Colonic mucosa (tissue), 4 donors: ENCODE data around the gene FAM181B. TPM values are rescaled to one million over a fixed set of nuclear protein-coding genes. Genes with fewer than 3 reads are reported as not detected.

ENCODE experiments used
- DNase-seq: peaks from one replicate; pipeline ENCODE4 v3.0.0-alpha.2; 2020
- H3K27ac ChIP-seq: fragments of 200-600 bp; one replicate; pipeline ENCODE4 v1.8.0; 2021
- H3K27me3 ChIP-seq: fragments of 200-600 bp; one replicate; pipeline ENCODE4 v1.8.0; 2021
- H3K36me3 ChIP-seq: fragments of 200-600 bp; one replicate; pipeline ENCODE4 v1.8.0; 2021
- H3K4me1 ChIP-seq: fragments of 200-600 bp; one replicate; pipeline ENCODE4 v1.8.0; 2021; ENCODE audit warnings: mild to moderate bottlenecking
- H3K4me3 ChIP-seq: fragments of 200-600 bp; one replicate; pipeline ENCODE4 v1.8.0; 2021
- H3K9ac ChIP-seq, 2 donors: one replicate each; pipeline ENCODE4 v1.7.0; 2013; ENCODE audit warnings: control low read depth in 2 of 2, low read depth in 2 of 2, low read length in 2 of 2
- H3K9me3 ChIP-seq: fragments of 200-600 bp; one replicate; pipeline ENCODE4 v1.8.0; 2021
- intact Hi-C: fragments of 100-400 bp; cut with DNase I; formaldehyde crosslinking; loops from one replicate; pipeline ENCODE4 v1.14.1; 2022
- total RNA-seq, 2 donors: library from RNA; stranded (reverse); fragmentation: NEBNext Ultra II Directional in 1 of 2; extraction: Animal tissue kit (Norgen Biotek cat#: 25700) in 1 of 2; gene quantifications; one replicate each; pipeline ENCODE4 v1.2.1, GENCODE V29; 2021
- TF ChIP-seq, protein P1 (sequence below): fragments of 200-600 bp; IDR thresholded peaks from one replicate; pipeline ENCODE4 v1.8.0; 2022; ENCODE audit warnings: antibody characterized with exemption, mild to moderate bottlenecking
- donor health status: healthy.
- donor health status: DM: no; HTN: no; CAD: no.
- donor health status: DM: no; HTN: no; CAD: no.

Gene FAM181B
- total RNA-seq, 2 donors from 2014 or later = 0.12 to 0.32 TPM

DNA sequence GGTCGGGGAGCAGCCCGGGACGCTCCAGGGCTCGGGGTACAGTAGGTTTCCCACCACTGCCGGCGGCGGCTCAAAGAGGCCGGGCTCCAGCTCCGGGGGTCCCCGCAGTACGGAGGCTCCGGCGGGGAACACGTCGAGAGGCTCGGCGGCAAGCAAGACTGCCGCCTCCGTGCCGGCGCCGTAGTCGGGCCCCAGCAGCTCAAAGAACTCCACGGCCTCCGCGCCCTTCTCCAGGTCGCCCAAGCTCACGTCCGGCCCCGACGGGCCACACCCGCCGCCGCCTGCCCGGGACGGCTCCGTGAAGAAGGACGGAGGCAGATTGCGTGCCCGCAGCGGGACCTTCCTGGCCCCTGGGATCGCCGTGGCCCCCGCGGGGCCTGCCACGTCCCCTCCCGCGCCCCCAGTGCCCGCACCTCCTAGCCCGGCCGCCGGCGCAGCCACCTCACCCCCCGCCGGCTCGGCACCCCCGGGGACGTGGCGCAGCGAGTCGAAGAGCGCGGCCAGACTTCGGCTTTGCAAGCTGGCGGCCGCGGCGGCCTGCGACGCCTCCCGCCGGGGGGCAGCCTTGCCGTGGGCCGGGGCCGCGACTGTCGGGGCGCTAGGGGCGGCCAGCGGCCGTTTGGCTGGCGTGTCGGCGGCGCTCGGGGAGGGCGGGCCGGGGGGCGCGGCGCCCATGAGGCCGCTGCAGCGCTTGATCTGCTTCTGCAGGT lies 775 bp downstream of the FAM181B start:
- Histone ChIP-seq H3K27ac (no peak overlapping the region), H3K4me1 (no peaks in the 10 kb centered on the region), H3K27me3 (peaks cover 34% of the 10 kb centered on the region), H3K4me3 (peak overlapping the region; percentile 41), H3K9ac (peak overlapping the region in 1 of 2 donors; percentile 63), H3K9me3 (no peaks in the 10 kb centered on the region), H3K36me3 (no peaks in the 10 kb centered on the region)
- intact Hi-C loops = no loop called here
- TF ChIP-seq, protein P1, sequence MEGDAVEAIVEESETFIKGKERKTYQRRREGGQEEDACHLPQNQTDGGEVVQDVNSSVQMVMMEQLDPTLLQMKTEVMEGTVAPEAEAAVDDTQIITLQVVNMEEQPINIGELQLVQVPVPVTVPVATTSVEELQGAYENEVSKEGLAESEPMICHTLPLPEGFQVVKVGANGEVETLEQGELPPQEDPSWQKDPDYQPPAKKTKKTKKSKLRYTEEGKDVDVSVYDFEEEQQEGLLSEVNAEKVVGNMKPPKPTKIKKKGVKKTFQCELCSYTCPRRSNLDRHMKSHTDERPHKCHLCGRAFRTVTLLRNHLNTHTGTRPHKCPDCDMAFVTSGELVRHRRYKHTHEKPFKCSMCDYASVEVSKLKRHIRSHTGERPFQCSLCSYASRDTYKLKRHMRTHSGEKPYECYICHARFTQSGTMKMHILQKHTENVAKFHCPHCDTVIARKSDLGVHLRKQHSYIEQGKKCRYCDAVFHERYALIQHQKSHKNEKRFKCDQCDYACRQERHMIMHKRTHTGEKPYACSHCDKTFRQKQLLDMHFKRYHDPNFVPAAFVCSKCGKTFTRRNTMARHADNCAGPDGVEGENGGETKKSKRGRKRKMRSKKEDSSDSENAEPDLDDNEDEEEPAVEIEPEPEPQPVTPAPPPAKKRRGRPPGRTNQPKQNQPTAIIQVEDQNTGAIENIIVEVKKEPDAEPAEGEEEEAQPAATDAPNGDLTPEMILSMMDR = no peak
- no peak for DNase-seq

DNA sequence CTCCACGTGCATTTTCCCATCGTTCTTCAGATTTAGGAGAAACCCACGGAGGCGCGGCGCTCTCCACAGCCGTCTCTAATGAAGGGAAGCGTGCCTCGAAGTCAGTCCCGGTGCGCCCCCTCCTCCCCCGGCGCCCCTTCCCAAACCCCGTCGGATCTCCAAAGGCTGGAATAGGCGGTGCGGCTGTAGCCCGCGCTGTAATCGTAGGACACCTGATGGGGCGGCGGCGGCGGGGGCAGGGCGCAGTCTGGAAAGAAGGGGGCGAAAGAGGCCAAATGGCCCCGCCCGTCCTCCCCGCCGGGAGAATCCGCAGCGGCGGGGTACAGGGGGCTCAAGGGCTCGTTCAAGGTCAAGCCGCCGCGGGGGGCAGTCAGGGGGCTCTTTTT lies 1.3 kb downstream of the FAM181B start:
- H3K9me3 ChIP-seq = no peaks in the 10 kb centered on the region
- no peak overlapping the region for H3K9ac ChIP-seq
- H3K4me3 ChIP-seq = peak overlapping the region; percentile 41
- H3K4me1 ChIP-seq = no peaks in the 10 kb centered on the region
- TF ChIP-seq, protein P1 = no peak
- H3K27ac ChIP-seq = no peak overlapping the region
- intact Hi-C loops = no loop called here
- peaks cover 34% of the 10 kb centered on the region for H3K27me3 ChIP-seq
- H3K36me3 ChIP-seq = no peaks in the 10 kb centered on the region
- no peak for DNase-seq

DNA sequence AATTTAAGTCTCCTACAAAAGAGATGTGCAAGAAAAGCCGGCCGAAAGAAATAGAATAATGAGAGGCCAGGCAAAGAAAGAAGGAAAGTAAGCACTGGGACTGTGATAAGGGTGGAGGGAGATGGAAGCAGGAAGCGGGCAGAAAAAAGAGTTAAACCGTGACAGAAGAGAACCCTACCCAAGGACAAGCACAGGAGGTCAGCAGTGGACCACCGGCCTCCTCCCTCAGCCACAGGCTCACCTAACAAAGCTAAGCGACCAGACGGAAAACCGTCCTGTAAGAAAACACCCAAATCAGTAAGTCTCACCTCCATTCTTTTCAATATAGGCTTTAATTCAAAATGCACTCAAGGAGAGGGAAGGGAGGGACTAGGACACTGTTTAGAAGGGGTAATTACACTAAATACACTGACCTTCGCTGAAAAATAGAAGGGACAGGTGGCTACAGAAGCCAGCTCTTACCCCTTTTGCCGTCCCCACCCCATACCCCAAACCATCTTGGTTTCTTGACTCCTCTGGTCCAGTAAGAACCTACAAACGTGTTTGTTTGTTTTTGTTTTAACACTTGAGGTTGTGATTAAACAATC lies 1.9 kb downstream of the FAM181B start:
- Histone ChIP-seq H3K27ac (no peak overlapping the region), H3K4me1 (no peaks in the 10 kb centered on the region), H3K4me3 (no peak overlapping the region), H3K9me3 (no peaks in the 10 kb centered on the region), H3K9ac (no peak overlapping the region), H3K36me3 (no peaks in the 10 kb centered on the region), H3K27me3 (peaks cover 34% of the 10 kb centered on the region)
- intact Hi-C loops = no loop called here
- DNase-seq = no peak
- TF ChIP-seq, protein P1 = no peak

DNA sequence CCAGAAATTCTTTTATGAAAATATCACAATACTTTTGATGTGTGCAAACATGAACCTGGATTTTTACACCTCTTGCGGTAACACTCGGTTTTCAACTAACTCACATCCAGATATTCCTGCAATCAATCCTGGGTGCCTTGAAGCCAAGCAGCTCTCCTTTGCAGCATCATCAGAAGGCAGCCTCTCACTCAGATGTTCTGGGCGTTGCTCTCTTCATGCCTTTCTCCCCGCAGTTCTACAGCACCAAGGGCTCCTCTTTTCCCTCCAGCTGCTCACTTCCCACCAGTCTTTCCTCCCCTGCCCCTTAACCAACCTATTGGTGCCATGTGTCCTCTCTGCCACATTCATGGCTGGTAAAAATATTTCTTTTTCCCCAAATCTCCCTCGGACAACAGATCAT lies 2.9 kb downstream of the FAM181B start:
- no peak for DNase-seq
- intact Hi-C loops = no loop called here
- no peaks in the 10 kb centered on the region for H3K9me3 ChIP-seq
- H3K36me3 ChIP-seq = no peaks in the 10 kb centered on the region
- TF ChIP-seq, protein P1 = no peak
- H3K9ac ChIP-seq = no peak overlapping the region
- H3K4me3 ChIP-seq = no peak overlapping the region
- H3K4me1 ChIP-seq = no peaks in the 10 kb centered on the region
- no peak overlapping the region for H3K27ac ChIP-seq
- H3K27me3 ChIP-seq = peaks cover 34% of the 10 kb centered on the region

DNA sequence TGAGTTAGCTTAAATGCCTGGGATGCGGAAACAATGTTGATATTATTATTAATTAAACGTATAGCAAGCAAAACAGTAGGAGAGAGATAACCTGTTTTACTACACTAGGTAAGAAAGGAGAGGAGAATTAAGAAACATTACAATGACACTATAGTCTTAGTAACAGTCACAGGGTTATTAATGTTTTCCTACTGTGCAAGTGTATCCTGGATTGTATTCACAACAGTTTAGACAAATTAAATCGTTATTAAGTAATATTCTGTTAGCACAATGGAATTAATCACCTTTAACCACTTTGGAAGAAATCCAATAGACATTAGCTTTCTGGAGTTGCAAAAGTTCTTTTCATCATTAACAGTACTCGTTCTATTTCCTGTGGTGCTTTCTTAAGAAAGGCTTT lies 3.4 kb downstream of the FAM181B start:
- TF ChIP-seq, protein P1 = no peak
- Histone ChIP-seq H3K36me3 (no peaks in the 10 kb centered on the region), H3K9me3 (no peaks in the 10 kb centered on the region), H3K27ac (no peak overlapping the region), H3K27me3 (peaks cover 34% of the 10 kb centered on the region), H3K4me1 (no peaks in the 10 kb centered on the region), H3K4me3 (no peak overlapping the region), H3K9ac (no peak overlapping the region)
- intact Hi-C loops = no loop called here
- DNase-seq = no peak
